Breast epithelium (tissue), 3 donors: ENCODE data around the gene DAB2IP.

Experiments
- CTCF ChIP-seq, 3 donors: fragments of 450-650 bp; IDR thresholded peaks; one replicate each; pipeline ENCODE4 v1.5.1; 2016 to 2017; ENCODE audit warnings: antibody characterized with exemption in 3 of 3, mild to moderate bottlenecking in 3 of 3, moderate library complexity in 3 of 3
- POLR2AphosphoS5 ChIP-seq, 3 donors: sonication (generic); formaldehyde crosslinking; IDR thresholded peaks; one replicate each; pipeline ENCODE4 v1.6.1; 2017; ENCODE audit warnings: antibody characterized with exemption in 3 of 3

- no peak for TF ChIP-seq CTCF (IDR thresholded peaks at IDR 0.05)
- TF ChIP-seq POLR2AphosphoS5 (IDR thresholded peaks at IDR 0.05): no peak
Observed at GRCh38 chr9:121802753-121803152, 151.3 kb downstream of the DAB2IP start.
